NCI-H1417 (cell line): ENCODE results near the gene SPATA18.

Source experiments
- DNase-seq, 3 experiments: peaks; one replicate each; lab custom pipeline; 2025; lab: John Stamatoyannopoulos, UW

Gene SPATA18

DNA sequence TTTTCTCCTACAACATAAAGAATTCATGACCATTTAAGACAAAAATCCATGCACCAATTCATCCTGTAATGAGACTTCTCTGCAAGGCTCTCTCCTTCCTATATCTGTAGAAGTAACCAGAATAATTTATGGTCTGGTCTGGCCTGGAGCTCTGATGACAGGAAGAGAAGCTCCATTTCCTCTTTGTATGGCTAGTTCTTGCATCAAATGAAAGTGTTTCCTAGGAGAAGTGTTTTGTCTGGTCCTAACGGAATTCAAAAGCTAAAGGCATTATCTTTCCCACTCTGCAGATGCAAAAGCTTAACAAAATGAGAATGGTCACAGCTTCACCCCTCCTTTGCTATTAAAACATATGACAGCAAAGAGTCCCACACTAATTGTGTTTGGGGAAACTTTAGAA is 55.1 kb downstream of the SPATA18 start:
- DNase-seq: no peak

DNA sequence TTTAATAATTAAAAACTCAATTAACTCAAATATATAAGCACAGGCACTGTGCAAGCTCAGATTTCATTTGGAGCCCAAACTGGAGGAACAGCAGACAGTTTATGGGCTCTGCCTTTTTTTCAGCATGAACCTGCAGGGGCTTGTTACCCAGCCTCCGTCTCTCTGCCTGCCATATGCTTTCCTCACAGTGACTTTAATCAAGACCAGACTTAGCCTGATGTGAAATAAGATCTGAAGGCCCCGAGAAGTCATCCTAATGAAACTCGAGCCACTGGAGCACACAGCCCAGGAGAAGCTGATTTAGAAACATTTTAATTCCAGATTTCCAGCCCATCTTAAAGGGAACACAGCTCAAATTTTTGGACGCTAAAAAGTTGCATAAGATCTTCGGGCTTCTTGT is 55.6 kb downstream of the SPATA18 start:
- no peak for DNase-seq

DNA sequence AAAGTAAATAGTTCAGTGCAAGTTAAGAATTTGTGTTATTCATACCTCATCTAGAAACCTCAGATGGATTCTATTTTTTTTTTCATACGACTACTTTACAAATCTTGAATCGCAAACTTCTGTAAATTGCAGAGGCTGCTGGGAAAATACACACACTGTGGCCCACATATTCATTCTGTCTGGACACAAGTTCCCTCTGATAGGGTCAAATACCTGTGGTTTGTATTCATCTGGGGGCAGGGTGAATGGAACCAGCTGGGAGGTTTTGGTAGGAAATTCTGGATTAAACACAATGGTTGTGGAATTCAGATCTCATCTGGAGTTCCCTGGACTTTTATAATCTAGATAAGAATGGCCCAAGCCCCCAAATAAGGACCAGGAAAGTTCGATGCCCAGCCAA is 56.2 kb downstream of the SPATA18 start:
- DNase-seq: no peak

DNA sequence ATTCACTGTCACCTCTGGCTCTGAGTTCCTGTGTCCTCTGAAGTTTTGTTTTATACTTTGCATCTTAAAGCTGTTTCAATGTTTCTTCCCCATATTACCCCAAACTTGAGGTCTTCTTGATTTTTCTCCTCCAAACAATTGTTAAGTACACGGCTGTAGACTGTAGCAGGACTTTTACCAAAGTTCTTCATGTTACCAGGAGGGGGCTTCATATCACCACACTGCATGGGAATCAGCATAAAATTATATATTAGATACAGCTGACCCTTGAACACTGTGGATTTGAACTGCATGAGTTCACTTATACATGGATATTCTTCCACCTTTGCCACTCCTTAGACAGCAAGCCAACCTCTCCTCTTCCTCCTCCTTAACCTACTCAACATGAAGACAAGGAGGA is 56.6 kb downstream of the SPATA18 start:
- DNase-seq: no peak

DNA sequence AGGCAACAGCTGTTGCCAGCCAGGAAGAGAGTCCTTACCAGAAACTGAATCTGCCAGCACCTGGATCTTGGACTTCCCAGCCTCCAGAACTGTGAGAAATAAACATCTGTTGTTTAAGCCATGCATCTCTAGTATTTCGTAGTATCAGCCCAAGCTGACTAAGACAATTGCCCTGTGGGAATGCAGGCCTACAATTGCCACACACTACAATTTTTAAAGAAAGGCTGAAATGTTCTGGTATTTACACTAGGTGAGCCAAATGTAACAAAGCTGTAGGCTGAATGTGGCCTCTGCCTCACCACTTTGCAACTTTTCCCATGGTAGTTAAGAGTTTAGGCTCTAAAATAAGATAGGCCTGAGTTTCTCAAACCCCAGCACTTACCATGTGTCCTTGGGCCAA is 59.1 kb downstream of the SPATA18 start:
- no peak for DNase-seq

DNA sequence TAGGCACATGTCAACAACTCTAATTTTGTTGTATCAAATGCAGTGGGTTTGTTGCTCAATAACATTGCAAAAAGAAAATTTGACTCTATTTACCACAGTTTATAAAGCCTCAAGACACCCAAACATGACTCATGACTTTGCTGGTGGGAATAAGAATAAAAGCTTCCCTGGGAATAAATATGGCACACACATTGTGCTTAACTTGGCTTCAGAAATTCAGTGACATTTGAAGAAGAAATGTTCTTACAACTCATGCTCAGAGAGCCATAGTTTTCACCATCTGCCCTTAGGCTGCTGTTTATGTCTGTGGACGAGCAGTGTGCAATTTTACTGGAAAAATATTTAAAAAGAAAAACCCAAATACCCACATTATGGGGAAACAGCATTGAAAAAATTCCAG is 60.9 kb downstream of the SPATA18 start:
- DNase-seq: no peak

DNA sequence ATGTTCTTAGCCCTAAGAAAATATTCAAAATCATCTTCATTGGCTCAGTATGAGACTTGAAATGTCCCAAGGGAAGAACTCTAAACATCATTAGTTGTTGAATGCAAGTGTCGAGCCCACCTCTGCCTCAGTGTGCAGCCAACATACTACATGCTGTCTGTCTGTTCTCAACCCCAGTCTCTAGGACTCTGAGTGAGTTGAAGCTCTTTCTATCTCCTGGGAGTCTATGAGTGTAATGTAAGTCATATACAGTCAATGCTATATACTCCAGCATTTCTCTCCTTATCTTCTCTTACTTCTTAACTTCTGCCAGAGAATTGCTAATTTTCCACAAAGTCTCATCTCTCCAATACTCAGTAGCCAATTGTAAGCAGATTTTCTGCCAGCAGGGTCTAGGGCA is 61.3 kb downstream of the SPATA18 start:
- no peak for DNase-seq

DNA sequence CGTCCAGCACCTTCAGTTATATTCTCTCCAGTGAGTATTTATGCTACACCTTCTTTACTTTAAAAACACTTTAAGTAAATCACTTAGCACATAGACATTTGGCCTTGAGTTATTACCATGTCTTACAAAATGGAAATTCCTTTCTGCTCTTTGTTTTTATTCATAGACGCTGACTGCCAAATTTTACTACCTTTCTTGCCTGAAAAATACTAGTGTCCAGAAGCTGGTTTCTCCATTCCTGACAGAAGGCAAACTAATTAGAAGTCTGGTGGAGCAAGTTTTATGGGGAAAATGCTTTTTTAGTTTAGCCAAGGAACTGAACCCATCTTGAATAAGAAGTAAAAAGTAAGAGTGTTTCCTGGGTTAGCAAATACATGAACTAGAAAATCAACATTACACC is 65.5 kb downstream of the SPATA18 start:
- DNase-seq: no peak

DNA sequence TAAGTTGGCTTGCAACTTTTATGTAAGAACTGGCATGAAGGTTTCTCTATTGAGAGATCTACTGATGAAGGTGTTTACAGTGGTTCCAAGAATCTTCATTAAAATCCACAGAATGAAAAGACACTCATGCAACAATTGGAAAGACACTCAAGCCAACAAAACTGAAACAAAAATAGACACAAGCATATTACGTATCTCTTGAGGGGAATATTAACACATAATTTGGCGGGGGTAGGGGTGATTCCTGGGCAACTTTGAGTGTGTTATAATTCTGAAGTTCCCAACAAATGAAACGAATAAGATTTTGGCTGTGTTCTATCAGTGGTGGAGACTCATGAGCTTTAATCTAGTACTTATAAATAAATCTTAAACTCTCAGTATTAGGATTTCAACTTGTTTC is 75.1 kb downstream of the SPATA18 start:
- DNase-seq: no peak

DNA sequence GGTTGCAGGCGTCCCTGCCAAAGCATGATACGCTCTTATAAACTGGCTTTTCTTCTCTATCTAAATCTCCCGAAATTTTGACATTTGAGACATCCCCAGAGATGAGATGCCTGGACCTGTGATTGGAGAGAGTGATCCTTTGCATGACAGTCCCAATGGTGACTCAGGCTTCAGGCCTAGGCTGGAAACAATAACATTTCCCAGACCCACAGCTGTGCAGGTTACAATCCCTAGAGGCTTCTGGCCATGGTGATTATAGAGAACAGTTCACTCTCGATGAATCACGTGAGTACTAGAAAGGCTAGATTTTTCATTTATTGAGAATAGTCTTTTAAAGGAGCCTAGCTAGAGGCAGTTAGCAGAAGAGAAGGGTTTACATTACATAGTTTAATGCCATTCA is 75.9 kb downstream of the SPATA18 start:
- no peak for DNase-seq

DNA sequence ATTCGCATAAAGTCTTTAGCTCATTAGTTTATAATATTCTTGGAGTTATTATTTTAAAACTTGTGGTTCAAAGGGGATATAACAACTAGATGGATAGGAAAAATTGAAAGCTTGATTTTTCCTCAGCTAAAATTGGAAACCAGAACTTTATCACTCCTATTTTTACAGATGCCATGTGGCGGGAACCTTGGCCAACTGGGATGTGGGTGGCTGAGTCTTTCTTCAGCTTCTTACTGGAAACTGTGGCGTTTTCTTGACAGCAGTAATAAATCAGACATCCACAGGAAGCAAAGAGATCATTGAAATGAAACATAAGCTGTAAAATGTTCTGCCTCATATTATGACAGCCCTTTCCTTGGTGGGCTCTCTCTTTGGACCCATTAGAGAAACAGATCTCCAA is 84.1 kb downstream of the SPATA18 start:
- no peak for DNase-seq

DNA sequence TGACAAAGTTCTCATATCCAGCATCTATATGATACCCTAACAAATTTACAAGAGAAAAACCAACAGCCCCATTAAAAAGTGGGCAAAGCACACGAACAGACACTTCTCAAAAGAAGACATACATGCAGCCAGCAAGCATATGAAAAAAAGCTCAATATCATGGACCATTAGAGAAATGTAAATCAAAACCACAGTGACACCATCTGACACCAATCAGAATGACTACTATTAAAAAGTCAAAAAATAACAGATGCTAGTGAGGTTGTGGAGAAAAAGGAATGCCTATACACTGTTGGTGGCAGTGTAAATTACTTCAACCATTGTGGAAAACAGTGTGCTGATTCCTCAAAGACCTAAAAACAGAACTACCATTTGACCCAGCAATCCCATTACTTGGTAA is 86.0 kb downstream of the SPATA18 start:
- peak in 1 of 3 experiments; percentile 4 for DNase-seq

DNA sequence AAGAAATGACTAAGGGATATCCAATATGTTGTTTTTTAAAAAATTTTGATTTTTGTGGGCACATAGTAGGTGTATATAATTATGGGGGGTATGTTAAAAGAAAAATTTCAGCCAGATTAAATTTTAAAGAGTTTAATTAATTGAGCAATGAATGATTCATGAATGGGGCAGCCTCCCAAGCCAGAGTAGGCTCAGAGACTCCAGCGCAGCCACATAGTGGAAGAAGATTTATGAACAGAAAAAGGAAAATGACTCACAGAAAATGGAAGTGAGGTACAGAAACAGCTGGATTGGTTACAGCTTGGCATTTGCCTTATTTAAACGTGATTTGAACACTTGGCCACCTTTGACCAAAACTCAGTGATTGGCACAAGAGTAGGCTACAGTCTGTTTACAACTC is 91.7 kb downstream of the SPATA18 start:
- no peak for DNase-seq

DNA sequence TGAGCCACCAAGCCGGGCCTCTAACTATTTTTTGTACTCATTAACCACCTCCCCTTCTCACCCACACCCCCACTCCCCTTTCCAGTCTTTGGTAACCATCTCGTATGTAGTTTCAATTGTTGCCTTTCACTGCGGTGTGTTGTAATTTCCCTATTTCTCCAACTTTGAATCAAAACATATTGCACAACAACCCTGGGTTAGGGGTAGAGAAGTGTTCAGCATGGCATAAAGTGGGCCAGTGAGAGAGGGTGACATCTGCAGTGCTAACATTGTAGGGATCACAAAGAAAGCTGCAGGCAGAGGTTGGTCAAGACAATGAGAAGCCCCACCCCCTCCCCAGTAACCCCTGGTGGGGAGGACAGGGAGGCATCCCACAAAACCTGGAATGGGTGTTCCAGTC is 92.7 kb downstream of the SPATA18 start:
- DNase-seq: no peak

DNA sequence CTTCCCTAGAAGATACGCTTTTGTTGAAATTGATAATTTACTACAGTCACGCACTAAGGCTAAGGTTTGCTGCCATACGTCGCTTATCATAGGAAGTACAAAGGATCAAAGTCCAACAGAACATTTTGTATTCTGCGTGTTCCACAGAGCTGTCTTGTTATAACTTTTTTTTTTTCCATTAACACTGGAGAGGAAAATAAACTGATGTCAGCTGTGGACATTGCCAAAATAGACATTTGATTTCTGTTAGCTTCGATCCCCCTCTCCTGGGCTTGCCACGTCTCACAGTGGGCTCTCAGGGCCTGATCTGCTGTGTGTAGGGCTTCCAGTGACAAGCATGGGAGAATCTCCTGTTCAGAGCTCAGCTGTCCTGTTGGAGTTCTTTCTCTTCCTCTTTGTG is 93.3 kb downstream of the SPATA18 start:
- no peak for DNase-seq
